Measurements from ENCODE around the gene NDUFS2.

NDUFS2 gene

GRCh38 chr1:161196521-161197451 lies 5.4 kb upstream of the NDUFS2 start:
- 78% methylated on average over 27 of the region's 27 CpGs for WGBS
- peak overlapping the region; percentile 42 for H3K9ac ChIP-seq (ENCODE audit: low read depth, low read length)
- no peaks in the 10 kb centered on the region for H3K9me3 ChIP-seq (ENCODE audit: insufficient read depth, low read depth, low read length)
- peak overlapping the region; percentile 64 for H3K27ac ChIP-seq (ENCODE audit: low read depth, low read length)
- peak overlapping the region; percentile 51; the same call in 1 of the 2 replicates for H3K4me3 ChIP-seq (ENCODE audit: low read length)
- H3K27me3 ChIP-seq (ENCODE audit: insufficient read depth, low read length): no peaks in the 10 kb centered on the region
- H3K36me3 ChIP-seq (ENCODE audit: insufficient read depth, low read length): peaks cover 22% of the 10 kb centered on the region; the same call in 1 of the 2 replicates
- peaks cover 55% of the 10 kb centered on the region for H3K4me1 ChIP-seq (ENCODE audit: insufficient read depth, low read length)

- 88% methylated on average over 11 of the region's 11 CpGs for WGBS
- H3K27me3 ChIP-seq (ENCODE audit: insufficient read depth, low read length): no peaks in the 10 kb centered on the region
- H3K9ac ChIP-seq (ENCODE audit: low read depth, low read length): peak overlapping the region; percentile 42
- peaks cover 17% of the 10 kb centered on the region; the same call in 1 of the 2 replicates for H3K36me3 ChIP-seq (ENCODE audit: insufficient read depth, low read length)
- no peak overlapping the region for H3K27ac ChIP-seq (ENCODE audit: low read depth, low read length)
- peak overlapping the region; percentile 51 for H3K4me3 ChIP-seq (ENCODE audit: low read length)
- peaks cover 56% of the 10 kb centered on the region for H3K4me1 ChIP-seq (ENCODE audit: insufficient read depth, low read length)
- H3K9me3 ChIP-seq (ENCODE audit: insufficient read depth, low read depth, low read length): no peaks in the 10 kb centered on the region
Measured at GRCh38 chr1:161197560-161198193, 4.5 kb upstream of the NDUFS2 start.

- 31% methylated on average over 20 of the region's 20 CpGs for WGBS
- Histone ChIP-seq H3K27me3 (ENCODE audit: insufficient read depth, low read length) (no peaks in the 10 kb centered on the region), H3K4me1 (ENCODE audit: insufficient read depth, low read length) (peaks cover 56% of the 10 kb centered on the region), H3K9me3 (ENCODE audit: insufficient read depth, low read depth, low read length) (no peaks in the 10 kb centered on the region), H3K9ac (ENCODE audit: low read depth, low read length) (peak overlapping the region; percentile 42), H3K36me3 (ENCODE audit: insufficient read depth, low read length) (peaks cover 16% of the 10 kb centered on the region), H3K4me3 (ENCODE audit: low read length) (peak overlapping the region; percentile 51), H3K27ac (ENCODE audit: low read depth, low read length) (peak overlapping the region; percentile 72)
Measured at GRCh38 chr1:161198194-161198896, 3.8 kb upstream of the NDUFS2 start.

DNA sequence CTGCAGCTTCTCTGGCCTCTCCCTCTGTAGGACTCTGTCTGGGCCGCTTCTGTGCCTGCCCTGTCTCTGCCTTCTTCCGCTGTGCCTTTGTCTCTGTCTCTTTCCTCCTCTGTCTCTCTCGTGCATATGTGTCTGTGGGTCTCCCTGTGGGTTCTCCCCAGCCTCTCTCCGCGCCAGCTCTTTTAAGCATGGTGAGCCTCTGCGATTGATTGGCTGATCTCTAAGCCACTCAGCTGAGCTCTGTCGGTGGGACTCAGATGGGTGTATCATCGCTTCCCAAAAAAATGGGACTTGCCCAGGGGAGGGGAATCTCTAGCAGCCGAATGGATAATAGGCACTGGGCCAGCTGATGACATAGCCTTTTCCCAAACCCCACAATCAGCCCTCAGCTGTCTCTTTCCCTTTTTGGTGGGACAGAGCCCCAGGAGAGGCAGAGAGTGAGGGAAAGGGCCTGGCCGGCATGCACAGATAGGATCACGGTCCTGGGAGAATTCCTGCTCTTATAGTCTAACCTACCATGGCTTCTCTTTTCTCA lies 3.2 kb upstream of the NDUFS2 start, which contains the start of gene ADAMTS4:
Gene ADAMTS4 (minus strand): TSS at position 158 of the 535 bp plus-strand sequence. CDS start 427 bp downstream, outside the sequence.
- peak within 1 kb of the TSS; percentile 51 for H3K4me3 ChIP-seq (ENCODE audit: low read length)

DNA sequence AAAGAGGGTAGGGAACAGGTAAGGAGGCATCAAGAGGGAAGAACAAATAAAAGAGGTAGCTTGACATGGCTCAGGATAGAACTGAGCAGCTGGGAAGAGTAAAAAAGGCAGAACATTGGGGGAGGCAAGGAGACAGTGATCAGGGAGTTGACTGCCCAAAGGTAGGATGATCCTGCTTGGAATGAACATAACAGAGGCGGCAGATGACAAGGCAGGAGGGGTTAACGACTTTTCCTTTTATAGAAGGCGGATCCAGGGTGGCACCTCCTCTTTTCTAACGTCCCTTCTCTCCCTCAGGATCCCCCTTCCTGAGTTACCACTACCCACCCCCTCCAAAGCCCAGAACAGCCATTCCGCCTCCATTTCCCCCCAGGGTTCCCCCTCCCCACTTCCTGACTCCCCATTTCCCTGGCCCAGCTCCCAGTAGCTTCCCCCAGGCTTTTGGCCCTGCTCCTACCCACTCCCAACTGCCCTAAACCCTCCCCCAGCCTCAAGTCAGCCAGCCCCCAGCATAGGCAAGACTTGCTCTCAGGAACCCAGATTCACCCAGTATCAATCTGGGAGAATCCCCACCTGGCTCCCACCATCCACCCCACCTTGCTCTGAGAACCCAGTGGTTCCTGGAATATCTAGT lies 2.5 kb upstream of the NDUFS2 start:
- 63% methylated on average over 5 of the region's 5 CpGs for WGBS
- Histone ChIP-seq H3K27ac (ENCODE audit: low read depth, low read length) (peak overlapping the region; percentile 95; the same call in 1 of the 2 replicates), H3K4me1 (ENCODE audit: insufficient read depth, low read length) (peaks cover 56% of the 10 kb centered on the region), H3K4me3 (ENCODE audit: low read length) (peak overlapping the region; percentile 51), H3K9me3 (ENCODE audit: insufficient read depth, low read depth, low read length) (no peaks in the 10 kb centered on the region), H3K36me3 (ENCODE audit: insufficient read depth, low read length) (peaks cover 24% of the 10 kb centered on the region), H3K27me3 (ENCODE audit: insufficient read depth, low read length) (no peaks in the 10 kb centered on the region), H3K9ac (ENCODE audit: low read depth, low read length) (peak overlapping the region; percentile 14; the same call in 1 of the 2 replicates)

More for the DNA sequence above, 3.2 kb upstream of the NDUFS2 start, which contains the start of gene ADAMTS4:
- Histone ChIP-seq H3K9ac (ENCODE audit: low read depth, low read length) (peak within 1 kb of the TSS; percentile 42), H3K4me1 (ENCODE audit: insufficient read depth, low read length) (peaks cover 56% of the 10 kb centered on the region), H3K36me3 (ENCODE audit: insufficient read depth, low read length) (peaks cover 20% of the 10 kb centered on the region), H3K27ac (ENCODE audit: low read depth, low read length) (peak within 1 kb of the TSS; percentile 95), H3K9me3 (ENCODE audit: insufficient read depth, low read depth, low read length) (no peaks in the 10 kb centered on the region), H3K27me3 (ENCODE audit: insufficient read depth, low read length) (no peaks in the 10 kb centered on the region)
- WGBS: 51% methylated on average over 11 of the region's 11 CpGs

DNA sequence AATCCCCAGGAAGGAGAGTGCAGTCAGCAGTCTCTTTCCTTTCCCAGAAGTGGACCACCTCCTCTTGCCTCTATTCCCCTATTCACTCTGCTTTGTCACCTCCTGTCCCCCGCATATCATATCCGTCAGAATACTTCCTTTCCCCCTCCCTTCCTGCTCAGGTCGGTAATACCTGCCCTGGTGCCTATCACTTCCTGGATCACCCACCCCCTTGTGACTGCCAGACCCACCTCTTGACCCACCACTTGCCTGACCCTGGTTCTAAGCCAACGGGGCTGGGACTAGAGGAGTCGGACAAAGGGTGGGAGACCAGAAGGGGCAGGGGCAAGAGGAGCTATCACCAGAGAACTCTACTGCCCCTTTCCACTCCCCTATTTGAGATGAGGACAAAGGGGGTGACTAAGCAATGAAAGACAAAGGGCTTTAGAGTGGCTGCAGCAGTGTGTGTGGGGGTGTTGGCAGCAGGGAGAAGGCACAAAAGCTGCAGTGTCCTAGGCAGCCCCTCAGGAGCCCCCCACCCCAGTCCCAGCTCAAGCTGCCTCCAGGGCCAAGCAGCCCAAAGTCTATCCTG lies 1.7 kb upstream of the NDUFS2 start:
- no peaks in the 10 kb centered on the region for H3K9me3 ChIP-seq (ENCODE audit: insufficient read depth, low read depth, low read length)
- H3K9ac ChIP-seq (ENCODE audit: low read depth, low read length): peak overlapping the region; percentile 75
- peaks cover 20% of the 10 kb centered on the region for H3K36me3 ChIP-seq (ENCODE audit: insufficient read depth, low read length)
- H3K27ac ChIP-seq (ENCODE audit: low read depth, low read length): peak overlapping the region; percentile 95
- peaks cover 56% of the 10 kb centered on the region for H3K4me1 ChIP-seq (ENCODE audit: insufficient read depth, low read length)
- H3K4me3 ChIP-seq (ENCODE audit: low read length): no peak overlapping the region
- no peaks in the 10 kb centered on the region for H3K27me3 ChIP-seq (ENCODE audit: insufficient read depth, low read length)
- 54% methylated on average over 3 of the region's 5 CpGs for WGBS

DNA sequence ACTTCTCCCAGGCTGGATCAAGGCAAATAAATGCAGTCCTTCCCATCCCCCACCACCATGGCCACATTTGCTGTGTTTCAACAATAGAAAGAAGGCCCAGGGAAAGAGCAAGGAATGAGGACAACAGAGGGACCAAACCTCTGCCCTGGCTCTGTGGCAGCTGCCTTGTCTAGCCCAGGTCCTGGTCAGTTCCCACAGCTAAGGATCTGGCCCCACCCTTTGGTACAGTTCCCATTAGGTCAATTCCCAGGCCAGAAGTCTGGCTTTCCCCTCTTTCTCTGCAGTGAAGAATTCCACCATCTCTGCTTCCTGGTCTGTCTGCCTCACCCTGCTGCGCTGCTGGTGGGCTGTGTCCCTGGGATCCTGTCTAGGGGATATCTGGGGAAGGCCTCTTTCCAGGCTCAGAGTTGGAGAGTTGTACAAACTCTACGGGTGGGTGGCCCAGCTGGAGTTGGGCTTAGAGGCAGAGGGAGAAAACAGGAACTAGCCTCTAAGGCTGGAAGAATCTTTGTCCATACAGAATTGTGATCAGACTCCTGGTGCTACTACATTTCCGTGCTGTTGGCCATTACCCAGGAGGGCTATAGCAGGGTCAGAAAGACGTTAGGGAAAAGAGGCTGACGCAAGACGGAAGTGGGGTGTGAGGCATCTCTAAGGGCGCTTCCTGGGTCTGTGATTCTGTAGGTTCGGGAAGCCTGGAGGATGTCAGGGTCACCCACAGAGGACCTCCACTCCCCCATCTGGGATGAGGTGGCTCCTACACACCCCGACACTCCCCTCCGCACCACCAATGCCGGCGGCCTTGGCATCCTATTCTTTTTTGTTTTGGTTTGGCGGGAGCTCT lies 953 bp upstream of the NDUFS2 start:
- Histone ChIP-seq H3K9me3 (ENCODE audit: insufficient read depth, low read depth, low read length) (no peaks in the 10 kb centered on the region), H3K27ac (ENCODE audit: low read depth, low read length) (peak overlapping the region; percentile 95), H3K4me3 (ENCODE audit: low read length) (peak overlapping the region; percentile 86), H3K36me3 (ENCODE audit: insufficient read depth, low read length) (peaks cover 25% of the 10 kb centered on the region), H3K4me1 (ENCODE audit: insufficient read depth, low read length) (peaks cover 56% of the 10 kb centered on the region), H3K9ac (ENCODE audit: low read depth, low read length) (peak overlapping the region; percentile 75), H3K27me3 (ENCODE audit: insufficient read depth, low read length) (no peaks in the 10 kb centered on the region)
- WGBS: 82% methylated on average over 13 of the region's 13 CpGs

GRCh38 chr1:161206411-161207140 lies 4.4 kb downstream of the NDUFS2 start:
- no peak overlapping the region for H3K9ac ChIP-seq (ENCODE audit: low read depth, low read length)
- H3K9me3 ChIP-seq (ENCODE audit: insufficient read depth, low read depth, low read length): no peaks in the 10 kb centered on the region
- no peak overlapping the region for H3K27ac ChIP-seq (ENCODE audit: low read depth, low read length)
- peaks cover 73% of the 10 kb centered on the region for H3K36me3 ChIP-seq (ENCODE audit: insufficient read depth, low read length)
- H3K27me3 ChIP-seq (ENCODE audit: insufficient read depth, low read length): no peaks in the 10 kb centered on the region
- peaks cover 4% of the 10 kb centered on the region for H3K4me1 ChIP-seq (ENCODE audit: insufficient read depth, low read length)
- WGBS: 93% methylated on average over 12 of the region's 12 CpGs
- H3K4me3 ChIP-seq (ENCODE audit: low read length): no peak overlapping the region

GRCh38 chr1:161207173-161207572 lies 5.0 kb downstream of the NDUFS2 start:
- Histone ChIP-seq H3K4me1 (ENCODE audit: insufficient read depth, low read length) (no peaks in the 10 kb centered on the region), H3K9me3 (ENCODE audit: insufficient read depth, low read depth, low read length) (no peaks in the 10 kb centered on the region), H3K4me3 (ENCODE audit: low read length) (no peak overlapping the region), H3K9ac (ENCODE audit: low read depth, low read length) (no peak overlapping the region), H3K27ac (ENCODE audit: low read depth, low read length) (no peak overlapping the region), H3K27me3 (ENCODE audit: insufficient read depth, low read length) (no peaks in the 10 kb centered on the region), H3K36me3 (ENCODE audit: insufficient read depth, low read length) (peaks cover 79% of the 10 kb centered on the region)
- WGBS: 84% methylated on average over 8 of the region's 8 CpGs

All from HUES64 (cell line).